ENCODE data around the gene TMEM232. TPM values are rescaled to one million over a fixed set of nuclear protein-coding genes. Genes with fewer than 3 reads are reported as not detected.

Gene TMEM232
- total and polyA plus RNA-seq, 2 experiments from 2014 or later, result 0.78 to 6.2 TPM

DNA sequence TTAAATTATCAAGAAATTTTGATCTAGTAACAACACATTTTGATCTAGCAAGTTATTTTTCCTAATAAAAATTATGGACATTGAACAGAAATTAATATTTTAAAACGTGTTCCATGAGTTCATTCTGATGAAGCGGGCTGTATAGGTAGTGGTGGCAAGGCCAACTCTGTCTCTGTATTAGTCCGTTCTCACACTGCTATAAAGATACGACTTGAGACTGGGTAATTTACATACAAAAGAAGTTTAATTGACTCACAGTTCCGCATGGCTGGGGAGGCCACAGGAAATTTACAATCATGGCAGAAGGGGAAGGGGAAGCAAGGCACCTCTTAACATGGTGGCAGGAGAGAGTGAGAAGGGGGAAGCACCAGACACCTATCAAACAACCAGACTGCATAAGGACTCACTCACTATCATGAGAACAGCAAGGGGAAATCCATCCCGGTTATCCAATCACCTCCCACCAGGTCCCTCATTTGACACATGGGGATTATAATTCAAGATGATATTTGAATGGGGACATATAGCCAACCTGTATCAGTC lies 61.2 kb downstream of the TMEM232 start:
- no peak for DNase-seq
- Histone ChIP-seq H3K27ac (no peak overlapping the region), H3K4me1 (ENCODE audit: insufficient read depth) (no peaks in the 10 kb centered on the region), H3K9me3 (ENCODE audit: low read depth) (no peaks in the 10 kb centered on the region), H3K36me3 (ENCODE audit: low read depth) (no peaks in the 10 kb centered on the region), H3K4me2 (ENCODE audit: unreplicated experiment) (no peak overlapping the region), H3K79me2 (ENCODE audit: insufficient read depth) (no peaks in the 10 kb centered on the region), H3K4me3 (no peak overlapping the region), H3K9me2 (ENCODE audit: insufficient read depth) (no peaks in the 10 kb centered on the region), H2AFZ (no peak overlapping the region), H3K27me3 (replicated peaks; ENCODE audit: insufficient read depth) (peaks cover 2% of the 10 kb centered on the region; the same call in 1 of the 2 replicates), H3F3A (ENCODE audit: insufficient read depth) (no peaks in the 10 kb centered on the region), H4K20me1 (ENCODE audit: insufficient read depth) (no peaks in the 10 kb centered on the region), H3K9ac (no peak overlapping the region)
- in situ Hi-C loops (cut with MboI), result no loop called here
- TF ChIP-seq EZH2 (IDR thresholded peaks at IDR 0.05; ENCODE audit: insufficient read depth, poor library complexity, severe bottlenecking) (no peak), EZH2phosphoT487 (IDR thresholded peaks at IDR 0.05; ENCODE audit: insufficient read depth, low read depth) (no peak)
- WGBS, 2 experiments (ENCODE audit: low coverage in 1 of 2, low lambda C conversion rate in 2 of 2, missing lambda C conversion rate in 2 of 2), result 47 to 49% methylated on average over 6 of the region's 6 CpGs

DNA sequence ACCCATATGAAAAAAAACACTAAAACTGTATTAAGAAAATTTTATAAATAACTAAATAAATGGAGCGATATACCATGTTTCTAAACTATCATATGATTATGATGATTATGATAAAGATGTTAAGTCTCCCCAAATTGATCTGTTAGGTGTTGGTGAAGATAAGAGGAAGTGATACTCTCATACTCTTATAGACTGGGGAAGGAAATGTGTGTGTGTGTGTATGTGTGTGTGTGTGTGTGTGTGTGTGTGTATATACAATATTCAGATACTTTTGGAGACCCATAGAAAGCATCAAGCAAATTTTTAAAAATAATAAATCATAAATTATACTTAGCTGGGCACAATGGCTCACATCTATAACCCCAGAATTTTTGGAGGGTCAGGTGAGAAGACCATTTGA lies 62.9 kb downstream of the TMEM232 start:
- H3K27ac ChIP-seq, result no peak overlapping the region
- no peak overlapping the region for H3K9ac ChIP-seq
- peaks cover 4% of the 10 kb centered on the region; the same call in 1 of the 2 replicates for H3K27me3 ChIP-seq (replicated peaks; ENCODE audit: insufficient read depth)
- no peak overlapping the region for H3K4me2 ChIP-seq (ENCODE audit: unreplicated experiment)
- in situ Hi-C loops (cut with MboI), result no loop called here
- H3K79me2 ChIP-seq (ENCODE audit: insufficient read depth), result no peaks in the 10 kb centered on the region
- no peak overlapping the region for H2AFZ ChIP-seq
- TF ChIP-seq EZH2 (IDR thresholded peaks at IDR 0.05; ENCODE audit: insufficient read depth, poor library complexity, severe bottlenecking) (no peak), EZH2phosphoT487 (IDR thresholded peaks at IDR 0.05; ENCODE audit: insufficient read depth, low read depth) (no peak)
- DNase-seq, result no peak
- no peaks in the 10 kb centered on the region for H3F3A ChIP-seq (ENCODE audit: insufficient read depth)
- H3K36me3 ChIP-seq (ENCODE audit: low read depth), result no peaks in the 10 kb centered on the region
- no peak overlapping the region for H3K4me3 ChIP-seq
- H3K9me3 ChIP-seq (ENCODE audit: low read depth), result no peaks in the 10 kb centered on the region
- no peaks in the 10 kb centered on the region for H4K20me1 ChIP-seq (ENCODE audit: insufficient read depth)
- H3K4me1 ChIP-seq (ENCODE audit: insufficient read depth), result no peaks in the 10 kb centered on the region
- WGBS, 2 experiments (ENCODE audit: low coverage in 1 of 2, low lambda C conversion rate in 2 of 2, missing lambda C conversion rate in 2 of 2), result 80 to 88% methylated on average over 1 of the region's 1 CpG
- no peaks in the 10 kb centered on the region for H3K9me2 ChIP-seq (ENCODE audit: insufficient read depth)

DNA sequence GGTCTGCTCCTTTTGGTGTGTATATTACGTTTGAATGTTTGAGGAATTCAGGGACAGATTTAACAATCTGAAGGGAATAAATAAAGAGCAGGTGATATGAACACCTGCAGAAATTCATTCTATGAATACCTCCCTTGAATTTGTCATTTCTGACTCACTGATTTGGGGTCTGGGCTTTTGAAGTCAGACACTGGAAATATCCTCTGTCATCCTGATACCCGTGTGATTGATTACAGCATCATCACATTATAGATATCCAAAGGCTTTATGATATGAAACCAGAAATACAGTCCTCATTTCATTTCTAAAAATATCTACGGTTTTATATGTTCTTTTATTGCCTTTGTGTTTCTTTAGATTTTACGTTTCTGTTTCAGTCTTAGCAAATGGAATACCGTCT lies 68.5 kb downstream of the TMEM232 start:
- H3K4me1 ChIP-seq (ENCODE audit: insufficient read depth), result no peaks in the 10 kb centered on the region
- H3K27me3 ChIP-seq (replicated peaks; ENCODE audit: insufficient read depth), result peaks cover 4% of the 10 kb centered on the region; the same call in 1 of the 2 replicates
- no peaks in the 10 kb centered on the region for H4K20me1 ChIP-seq (ENCODE audit: insufficient read depth)
- no peak overlapping the region for H3K27ac ChIP-seq
- TF ChIP-seq EZH2 (IDR thresholded peaks at IDR 0.05; ENCODE audit: insufficient read depth, poor library complexity, severe bottlenecking) (no peak), EZH2phosphoT487 (IDR thresholded peaks at IDR 0.05; ENCODE audit: insufficient read depth, low read depth) (no peak)
- H3F3A ChIP-seq (ENCODE audit: insufficient read depth), result no peaks in the 10 kb centered on the region
- no peak overlapping the region for H3K4me2 ChIP-seq (ENCODE audit: unreplicated experiment)
- H3K36me3 ChIP-seq (ENCODE audit: low read depth), result no peaks in the 10 kb centered on the region
- no peaks in the 10 kb centered on the region for H3K79me2 ChIP-seq (ENCODE audit: insufficient read depth)
- H3K4me3 ChIP-seq, result no peak overlapping the region
- WGBS, 2 experiments (ENCODE audit: low coverage in 1 of 2, low lambda C conversion rate in 2 of 2, missing lambda C conversion rate in 2 of 2), result 36 to 39% methylated on average over 5 of the region's 5 CpGs
- no peak overlapping the region for H2AFZ ChIP-seq
- no peak for DNase-seq
- in situ Hi-C loops (cut with MboI), result no loop called here
- no peak overlapping the region for H3K9ac ChIP-seq
- no peaks in the 10 kb centered on the region for H3K9me3 ChIP-seq (ENCODE audit: low read depth)
- H3K9me2 ChIP-seq (ENCODE audit: insufficient read depth), result no peaks in the 10 kb centered on the region

DNA sequence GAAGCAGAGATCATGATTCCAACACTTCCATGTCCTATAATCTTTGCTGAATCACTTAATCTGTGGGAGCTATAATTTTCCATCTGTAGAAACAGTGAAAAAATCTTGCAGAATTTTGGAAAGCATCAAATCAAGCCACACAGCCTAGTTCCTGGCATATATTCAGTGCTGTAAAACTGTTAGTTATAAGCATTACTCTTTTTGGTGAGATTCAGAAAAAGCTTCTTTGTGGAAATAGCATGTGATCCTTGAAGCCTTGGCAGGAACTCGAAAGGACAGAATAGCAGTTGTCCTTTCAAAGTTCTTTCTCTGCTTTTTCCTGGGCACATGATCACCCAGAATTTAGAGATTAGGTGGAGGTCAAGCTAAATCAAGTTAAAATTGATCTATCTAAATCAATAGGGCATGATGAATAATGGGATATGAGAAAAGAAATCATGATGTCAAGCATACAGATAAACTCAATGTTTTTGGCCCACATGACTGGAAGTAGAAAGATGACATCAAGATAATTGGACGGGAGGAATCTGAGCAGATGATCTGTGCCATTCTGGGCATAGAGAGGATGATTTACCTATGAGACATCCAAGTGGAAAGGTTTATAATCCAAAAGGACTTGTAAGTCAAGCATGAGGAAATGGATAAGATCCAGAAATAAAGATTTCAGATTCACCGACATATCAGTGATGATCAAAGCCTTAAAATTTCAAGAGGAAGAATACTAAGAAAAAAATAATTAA lies 73.1 kb downstream of the TMEM232 start:
- no peak overlapping the region for H3K4me2 ChIP-seq (ENCODE audit: unreplicated experiment)
- H2AFZ ChIP-seq, result no peak overlapping the region
- peaks cover 13% of the 10 kb centered on the region for H3K4me1 ChIP-seq (ENCODE audit: insufficient read depth)
- TF ChIP-seq EZH2phosphoT487 (IDR thresholded peaks at IDR 0.05; ENCODE audit: insufficient read depth, low read depth) (no peak), EZH2 (IDR thresholded peaks at IDR 0.05; ENCODE audit: insufficient read depth, poor library complexity, severe bottlenecking) (no peak)
- no peaks in the 10 kb centered on the region for H3K79me2 ChIP-seq (ENCODE audit: insufficient read depth)
- 50 to 55% methylated on average over 3 of the region's 3 CpGs for WGBS, 2 experiments (ENCODE audit: low coverage in 1 of 2, low lambda C conversion rate in 2 of 2, missing lambda C conversion rate in 2 of 2)
- H3K9me3 ChIP-seq (ENCODE audit: low read depth), result no peaks in the 10 kb centered on the region
- H3K36me3 ChIP-seq (ENCODE audit: low read depth), result no peaks in the 10 kb centered on the region
- H3K27ac ChIP-seq, result no peak overlapping the region
- no peaks in the 10 kb centered on the region for H3F3A ChIP-seq (ENCODE audit: insufficient read depth)
- in situ Hi-C loops (cut with MboI), result no loop called here
- H3K9me2 ChIP-seq (ENCODE audit: insufficient read depth), result no peaks in the 10 kb centered on the region
- H3K27me3 ChIP-seq (replicated peaks; ENCODE audit: insufficient read depth), result no peaks in the 10 kb centered on the region
- DNase-seq, result no peak
- no peaks in the 10 kb centered on the region for H4K20me1 ChIP-seq (ENCODE audit: insufficient read depth)
- H3K9ac ChIP-seq, result no peak overlapping the region
- H3K4me3 ChIP-seq, result no peak overlapping the region

All from GM23248 (cell line).